HG02763 (cell line): ENCODE measurements around the gene UBTFL1.
"Not testable (repeated sequence)": the region's sequence is repeated elsewhere in the genome, so short reads cannot be mapped to it uniquely, and the experiment has no call there.

Experiments
- ATAC-seq: cut with Tn5 transposase; IDR thresholded peaks from one replicate; pipeline ENCODE4 v1.9.1; 2021; ENCODE audit warnings: mild to moderate bottlenecking, moderate library complexity; ENCODE audit not compliant: unreplicated experiment

Gene UBTFL1

GRCh38 chr11:90085650-90086049 is at the start of gene UBTFL1:
Gene UBTFL1 (plus strand): TSS chr11:90085950. CDS start chr11:90085950, 0 bp downstream.
- not testable (repeated sequence) for ATAC-seq

- not testable (repeated sequence) for ATAC-seq
These were observed 34.0 kb upstream of the UBTFL1 start for GRCh38 chr11:90051591-90052209.

GRCh38 chr11:90052311-90052710 is 33.4 kb upstream of the UBTFL1 start:
- ATAC-seq = not testable (repeated sequence)

GRCh38 chr11:90053545-90053944 is 32.2 kb upstream of the UBTFL1 start:
- ATAC-seq = not testable (repeated sequence)

GRCh38 chr11:90088731-90089130 is 3.0 kb downstream of the UBTFL1 start:
- not testable (repeated sequence) for ATAC-seq

- ATAC-seq = not testable (repeated sequence)
These were observed 9.6 kb downstream of the UBTFL1 start for GRCh38 chr11:90095230-90095924.

- ATAC-seq = not testable (repeated sequence)
These were observed 12.5 kb downstream of the UBTFL1 start for GRCh38 chr11:90098261-90098660.

GRCh38 chr11:90100431-90100830 is 14.7 kb downstream of the UBTFL1 start:
- no peak for ATAC-seq

- ATAC-seq = no peak
These were observed 27.8 kb downstream of the UBTFL1 start for GRCh38 chr11:90113541-90113940.

GRCh38 chr11:90120191-90120590 is 34.4 kb downstream of the UBTFL1 start:
- ATAC-seq = no peak

- ATAC-seq = no peak
These were observed 38.6 kb downstream of the UBTFL1 start for GRCh38 chr11:90124371-90124770.

GRCh38 chr11:90124946-90125345 is 39.2 kb downstream of the UBTFL1 start:
- ATAC-seq = no peak

- no peak for ATAC-seq
These were observed 48.1 kb downstream of the UBTFL1 start for GRCh38 chr11:90133560-90134477.

- ATAC-seq = peak; percentile 85
These were observed 48.8 kb downstream of the UBTFL1 start, which contains the start of gene NAALAD2 for GRCh38 chr11:90134478-90135003. Gene NAALAD2 (plus strand): TSS chr11:90134663. CDS start chr11:90134759, 96 bp downstream.

- no peak for ATAC-seq
These were observed 49.3 kb downstream of the UBTFL1 start for GRCh38 chr11:90135016-90135415.
